Effector memory CD4-positive, alpha-beta T cell (primary cell): Measurements from ENCODE around the gene XIST.
A peak's percentile ranks its signal among the peaks of the same experiment; 100 is the strongest.

Experiments used
- DNase-seq, 3 donors: peaks; one replicate each; pipeline ENCODE4 v3.0.0-alpha.2; 2020
- H3K27ac ChIP-seq: 2 replicates; pipeline ENCODE4 v1.7.0; 2013; ENCODE audit warnings: mild to moderate bottlenecking, low read length, moderate library complexity; ENCODE audit not compliant: insufficient read depth, poor library complexity, severe bottlenecking
- H3K27me3 ChIP-seq: replicated peaks from 2 replicates; pipeline ENCODE4 v1.7.0; 2013; ENCODE audit warnings: mild to moderate bottlenecking, low read length; ENCODE audit not compliant: insufficient read depth, control insufficient read depth, poor library complexity, severe bottlenecking
- H3K36me3 ChIP-seq: 2 replicates; pipeline ENCODE4 v1.7.0; 2013; ENCODE audit warnings: mild to moderate bottlenecking, low read length, moderate library complexity; ENCODE audit not compliant: control insufficient read depth, insufficient read depth
- H3K4me1 ChIP-seq: 2 replicates; pipeline ENCODE4 v1.7.0; 2013; ENCODE audit warnings: low read length, mild to moderate bottlenecking; ENCODE audit not compliant: control insufficient read depth, insufficient read depth, poor library complexity, severe bottlenecking
- H3K4me3 ChIP-seq: 2 replicates; pipeline ENCODE4 v1.7.0; 2013; ENCODE audit warnings: low read length, low read depth, mild to moderate bottlenecking; ENCODE audit not compliant: insufficient read depth, poor library complexity, severe bottlenecking
- H3K9me3 ChIP-seq: 2 replicates; pipeline ENCODE4 v1.7.0; 2013; ENCODE audit warnings: mild to moderate bottlenecking, low read length, moderate library complexity; ENCODE audit not compliant: control insufficient read depth

XIST gene

GRCh38 chrX:73859622-73860021, 7.1 kb upstream of the XIST start:
- Histone ChIP-seq H3K9me3 (no peaks in the 10 kb centered on the region), H3K36me3 (no peaks in the 10 kb centered on the region), H3K4me1 (no peaks in the 10 kb centered on the region), H3K27me3 (no peaks in the 10 kb centered on the region), H3K27ac (no peak overlapping the region), H3K4me3 (no peak overlapping the region)
- DNase-seq = no peak

DNA sequence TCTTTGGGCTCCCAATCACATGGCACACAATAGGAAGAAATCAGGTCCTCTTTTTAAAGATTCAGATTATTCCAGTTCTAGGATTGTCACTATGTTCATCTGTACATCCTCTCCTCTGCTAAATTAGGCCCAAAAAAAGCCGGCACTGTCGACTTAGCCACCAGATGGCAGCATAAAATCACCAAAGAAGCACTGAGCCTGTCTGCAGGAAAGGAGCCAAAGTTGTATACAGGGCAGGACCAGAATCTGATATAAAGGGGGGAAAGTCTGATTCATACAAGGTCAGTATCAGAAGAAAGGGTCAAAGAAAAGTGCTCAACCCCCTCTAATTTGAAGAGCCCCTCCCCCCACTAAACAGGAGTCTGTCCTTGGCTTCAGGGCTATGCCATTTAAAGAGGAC, 3.0 kb upstream of the XIST start:
- H3K27me3 ChIP-seq = no peaks in the 10 kb centered on the region
- DNase-seq = peak; percentile 10 to 51 (median 34)
- H3K4me3 ChIP-seq = no peak overlapping the region
- H3K4me1 ChIP-seq = no peaks in the 10 kb centered on the region
- H3K36me3 ChIP-seq = no peaks in the 10 kb centered on the region
- H3K9me3 ChIP-seq = no peaks in the 10 kb centered on the region
- no peak overlapping the region for H3K27ac ChIP-seq

DNA sequence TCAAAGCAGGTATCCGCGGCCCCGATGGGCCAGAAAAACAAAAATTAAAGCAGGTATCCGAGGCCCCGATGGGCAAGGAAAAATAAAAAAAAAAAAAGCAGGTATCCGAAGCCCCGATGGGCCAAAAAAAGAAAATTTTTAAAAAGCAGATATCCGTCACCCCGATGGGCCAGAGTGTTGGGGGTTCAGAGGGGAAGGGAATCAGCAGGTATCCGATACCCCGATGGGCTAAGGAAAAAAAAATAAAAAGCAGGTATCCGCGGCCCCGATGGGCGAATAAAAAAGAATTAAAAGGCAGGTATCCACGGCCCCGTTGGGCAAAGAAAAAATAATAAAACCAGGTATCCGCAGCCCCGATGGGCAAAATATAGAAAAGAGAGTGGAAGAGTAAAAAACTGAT, 492 bp downstream of the XIST start:
- DNase-seq = no peak
- no peaks in the 10 kb centered on the region for H3K27me3 ChIP-seq
- no peaks in the 10 kb centered on the region for H3K36me3 ChIP-seq
- H3K27ac ChIP-seq = peak overlapping the region; percentile 49
- H3K9me3 ChIP-seq = no peaks in the 10 kb centered on the region
- peak overlapping the region; percentile 54 for H3K4me3 ChIP-seq
- H3K4me1 ChIP-seq = no peaks in the 10 kb centered on the region

DNA sequence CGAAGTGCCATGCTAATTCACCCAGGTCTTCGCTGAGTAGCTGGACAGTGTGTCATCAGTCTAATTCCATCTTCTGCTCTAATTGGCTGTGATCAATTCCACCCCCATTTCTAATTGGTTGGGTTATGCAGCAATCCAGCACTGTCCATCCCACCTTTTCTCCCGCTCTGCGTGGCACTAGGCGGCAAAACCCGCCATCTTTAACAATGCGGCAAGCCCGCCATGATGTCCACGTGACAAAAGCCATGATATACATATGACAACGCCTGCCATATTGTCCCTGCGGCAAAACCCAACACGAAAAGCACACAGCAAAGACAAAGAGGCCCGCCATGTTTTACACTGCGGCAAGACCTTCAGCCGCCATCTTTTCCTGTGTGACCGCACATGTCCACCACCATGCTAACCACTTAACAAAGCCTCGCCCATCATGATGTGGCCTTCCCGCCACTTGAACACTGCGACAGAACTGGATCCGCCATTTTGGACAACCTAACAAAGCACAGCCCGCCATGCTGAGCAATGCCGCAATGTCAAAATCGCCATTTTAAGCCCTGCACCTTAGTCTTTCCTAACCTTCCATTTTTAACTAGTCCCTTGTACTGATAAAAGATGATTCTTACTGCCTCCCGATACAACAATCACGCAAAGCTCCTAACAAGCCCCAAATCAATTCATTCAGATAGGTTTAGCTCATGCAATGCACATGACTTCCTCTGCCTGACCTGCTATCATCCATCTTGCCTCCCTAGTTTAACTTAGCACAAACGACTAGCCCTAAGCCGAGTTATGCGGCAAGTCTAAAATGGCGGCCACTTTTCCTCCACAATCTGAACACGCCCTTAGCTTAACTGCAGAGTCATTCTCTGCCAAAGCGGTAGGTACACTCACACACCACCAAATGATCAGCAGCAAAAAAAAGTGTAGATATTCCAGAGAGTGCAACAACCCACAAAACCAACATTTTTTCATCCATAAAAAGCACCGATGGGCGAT, 1.2 kb downstream of the XIST start:
- Histone ChIP-seq H3K9me3 (no peaks in the 10 kb centered on the region), H3K27me3 (no peaks in the 10 kb centered on the region), H3K4me1 (no peaks in the 10 kb centered on the region), H3K4me3 (peak overlapping the region; percentile 54), H3K36me3 (no peaks in the 10 kb centered on the region), H3K27ac (peak overlapping the region; percentile 49)
- peak in 1 of 3 donors; percentile 76 for DNase-seq

GRCh38 chrX:73850124-73851013, 2.1 kb downstream of the XIST start:
- Histone ChIP-seq H3K27ac (no peak overlapping the region), H3K36me3 (no peaks in the 10 kb centered on the region), H3K4me3 (no peak overlapping the region), H3K27me3 (no peaks in the 10 kb centered on the region), H3K4me1 (no peaks in the 10 kb centered on the region), H3K9me3 (no peaks in the 10 kb centered on the region)
- DNase-seq = no peak

- no peaks in the 10 kb centered on the region for H3K36me3 ChIP-seq
- H3K27me3 ChIP-seq = no peaks in the 10 kb centered on the region
- no peak for DNase-seq
- H3K27ac ChIP-seq = no peak overlapping the region
- H3K4me3 ChIP-seq = no peak overlapping the region
- H3K9me3 ChIP-seq = no peaks in the 10 kb centered on the region
- H3K4me1 ChIP-seq = no peaks in the 10 kb centered on the region
These were observed 3.4 kb downstream of the XIST start for GRCh38 chrX:73849073-73849472.

- DNase-seq = no peak
- H3K36me3 ChIP-seq = no peaks in the 10 kb centered on the region
- H3K27ac ChIP-seq = no peak overlapping the region
- H3K27me3 ChIP-seq = no peaks in the 10 kb centered on the region
- no peaks in the 10 kb centered on the region for H3K9me3 ChIP-seq
- no peaks in the 10 kb centered on the region for H3K4me1 ChIP-seq
- no peak overlapping the region for H3K4me3 ChIP-seq
These were observed 4.5 kb downstream of the XIST start for GRCh38 chrX:73847991-73848390.

GRCh38 chrX:73847100-73847499, 5.4 kb downstream of the XIST start:
- Histone ChIP-seq H3K4me3 (no peak overlapping the region), H3K27ac (no peak overlapping the region), H3K9me3 (no peaks in the 10 kb centered on the region), H3K27me3 (no peaks in the 10 kb centered on the region), H3K4me1 (no peaks in the 10 kb centered on the region), H3K36me3 (no peaks in the 10 kb centered on the region)
- no peak for DNase-seq

DNA sequence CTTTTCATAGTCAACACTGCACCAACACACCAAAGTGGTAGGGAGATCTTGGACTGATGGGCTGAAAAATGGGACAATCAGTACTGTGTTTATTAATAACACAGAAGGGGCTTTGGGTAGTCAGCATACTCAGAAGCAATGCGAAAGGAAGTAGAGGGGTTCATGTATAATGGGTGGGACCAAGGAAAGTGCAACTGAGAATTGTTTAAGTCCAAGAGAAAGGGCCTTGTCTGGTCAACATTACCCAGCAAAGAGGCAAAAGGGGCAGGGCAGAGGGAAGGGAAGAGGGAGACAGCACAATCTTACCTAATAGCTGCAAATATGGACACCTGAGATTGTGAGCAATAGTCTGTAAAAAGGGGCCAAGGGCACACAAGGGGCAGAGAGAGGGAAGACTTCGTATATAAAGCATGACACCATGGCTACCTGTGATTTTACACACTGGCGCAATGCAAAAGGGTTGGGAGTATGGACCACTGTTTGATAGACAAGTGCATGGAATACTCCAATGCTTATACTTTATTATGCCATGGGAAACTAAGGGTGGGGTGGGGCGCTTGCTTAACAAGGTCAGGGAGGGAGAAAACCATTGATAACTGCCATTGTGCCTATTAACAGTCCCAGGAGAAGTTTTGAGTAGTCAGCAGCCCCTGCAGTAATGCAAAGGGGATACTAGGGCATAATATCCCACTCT, 9.8 kb downstream of the XIST start:
- H3K4me1 ChIP-seq = no peaks in the 10 kb centered on the region
- H3K36me3 ChIP-seq = no peaks in the 10 kb centered on the region
- H3K4me3 ChIP-seq = no peak overlapping the region
- no peaks in the 10 kb centered on the region for H3K27me3 ChIP-seq
- DNase-seq = no peak
- H3K27ac ChIP-seq = no peak overlapping the region
- no peaks in the 10 kb centered on the region for H3K9me3 ChIP-seq
